ENCODE results near the gene ADAM23. TPM values are rescaled to one million over a fixed set of nuclear protein-coding genes. Genes with fewer than 3 reads are reported as not detected.

ADAM23 gene
- total RNA-seq, 4 donors from 2014 or later, result 2.7 to 12.5 (median 4.9) TPM

- H3K27me3 ChIP-seq, result no peaks in the 10 kb centered on the region
- WGBS, 2 donors, result 82 to 91% methylated on average over 4 of the region's 4 CpGs
- no peak for DNase-seq (ENCODE audit: low spot score in 2 of 2)
- no peaks in the 10 kb centered on the region for H3K9me3 ChIP-seq
- no peak overlapping the region for H3K4me3 ChIP-seq
- H3K36me3 ChIP-seq, result no peaks in the 10 kb centered on the region
- H3K4me1 ChIP-seq, result no peaks in the 10 kb centered on the region
- no peak overlapping the region for H3K27ac ChIP-seq
- TF ChIP-seq EP300 (IDR thresholded peaks at IDR 0.05) (no peak), POLR2A (IDR thresholded peaks at IDR 0.05) (no peak)
- TF ChIP-seq, protein P1, sequence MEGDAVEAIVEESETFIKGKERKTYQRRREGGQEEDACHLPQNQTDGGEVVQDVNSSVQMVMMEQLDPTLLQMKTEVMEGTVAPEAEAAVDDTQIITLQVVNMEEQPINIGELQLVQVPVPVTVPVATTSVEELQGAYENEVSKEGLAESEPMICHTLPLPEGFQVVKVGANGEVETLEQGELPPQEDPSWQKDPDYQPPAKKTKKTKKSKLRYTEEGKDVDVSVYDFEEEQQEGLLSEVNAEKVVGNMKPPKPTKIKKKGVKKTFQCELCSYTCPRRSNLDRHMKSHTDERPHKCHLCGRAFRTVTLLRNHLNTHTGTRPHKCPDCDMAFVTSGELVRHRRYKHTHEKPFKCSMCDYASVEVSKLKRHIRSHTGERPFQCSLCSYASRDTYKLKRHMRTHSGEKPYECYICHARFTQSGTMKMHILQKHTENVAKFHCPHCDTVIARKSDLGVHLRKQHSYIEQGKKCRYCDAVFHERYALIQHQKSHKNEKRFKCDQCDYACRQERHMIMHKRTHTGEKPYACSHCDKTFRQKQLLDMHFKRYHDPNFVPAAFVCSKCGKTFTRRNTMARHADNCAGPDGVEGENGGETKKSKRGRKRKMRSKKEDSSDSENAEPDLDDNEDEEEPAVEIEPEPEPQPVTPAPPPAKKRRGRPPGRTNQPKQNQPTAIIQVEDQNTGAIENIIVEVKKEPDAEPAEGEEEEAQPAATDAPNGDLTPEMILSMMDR (IDR thresholded peaks at IDR 0.05), result no peak
These were observed 92.1 kb downstream of the ADAM23 start for GRCh38 chr2:206535260-206535986.

DNA sequence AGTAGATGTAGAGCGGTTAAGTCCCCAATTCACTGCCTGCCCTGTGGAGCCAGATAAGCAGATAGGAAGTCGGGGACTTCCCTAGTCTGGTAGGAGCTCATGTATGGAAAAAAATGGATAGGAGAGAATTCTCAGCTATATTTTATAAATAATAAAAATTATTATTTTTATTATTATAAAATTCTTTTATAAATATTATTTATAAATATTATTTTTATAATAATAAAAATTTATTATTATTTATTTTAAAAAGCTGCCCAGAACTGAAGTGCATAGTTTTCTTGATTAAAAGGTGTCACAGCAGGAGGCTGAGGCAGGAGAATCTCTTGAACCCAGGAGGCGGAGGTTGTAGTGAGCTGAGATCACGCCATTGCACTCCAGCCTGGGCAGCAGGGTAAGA lies 97.4 kb downstream of the ADAM23 start:
- TF ChIP-seq, protein P1 (IDR thresholded peaks at IDR 0.05), result no peak
- no peak for TF ChIP-seq POLR2A (IDR thresholded peaks at IDR 0.05)
- TF ChIP-seq EP300 (IDR thresholded peaks at IDR 0.05), result no peak
- Histone ChIP-seq H3K9me3 (no peaks in the 10 kb centered on the region), H3K4me1 (no peaks in the 10 kb centered on the region), H3K4me3 (no peak overlapping the region), H3K36me3 (peaks cover 0 to 6% (median 0%) of the 10 kb centered on the region in 3 donors), H3K27me3 (no peaks in the 10 kb centered on the region), H3K27ac (no peak overlapping the region)
- 96% methylated on average over 4 of the region's 4 CpGs for WGBS, 2 donors
- no peak for DNase-seq (ENCODE audit: low spot score in 2 of 2)

- H3K27ac ChIP-seq, result no peak overlapping the region
- H3K36me3 ChIP-seq, result peaks cover 0 to 6% (median 0%) of the 10 kb centered on the region in 3 donors
- TF ChIP-seq POLR2A (IDR thresholded peaks at IDR 0.05), result no peak
- TF ChIP-seq, protein P1 (IDR thresholded peaks at IDR 0.05), result no peak
- no peak for TF ChIP-seq EP300 (IDR thresholded peaks at IDR 0.05)
- no peaks in the 10 kb centered on the region for H3K9me3 ChIP-seq
- H3K4me1 ChIP-seq, result no peaks in the 10 kb centered on the region
- WGBS, 2 donors, result 89 to 90% methylated on average over 2 of the region's 2 CpGs
- no peak for DNase-seq (ENCODE audit: low spot score in 2 of 2)
- H3K27me3 ChIP-seq, result no peaks in the 10 kb centered on the region
- no peak overlapping the region for H3K4me3 ChIP-seq
These were observed 99.7 kb downstream of the ADAM23 start for GRCh38 chr2:206543073-206543472.

GRCh38 chr2:206548383-206548782 lies 105.1 kb downstream of the ADAM23 start:
- H3K27ac ChIP-seq, result no peak overlapping the region
- DNase-seq (ENCODE audit: low spot score in 2 of 2), result no peak
- peaks cover 0 to 5% (median 0%) of the 10 kb centered on the region in 3 donors for H3K36me3 ChIP-seq
- H3K4me1 ChIP-seq, result no peaks in the 10 kb centered on the region
- no peak overlapping the region for H3K4me3 ChIP-seq
- TF ChIP-seq EP300 (IDR thresholded peaks at IDR 0.05) (no peak), POLR2A (IDR thresholded peaks at IDR 0.05) (no peak)
- TF ChIP-seq, protein P1 (IDR thresholded peaks at IDR 0.05), result no peak
- no peaks in the 10 kb centered on the region for H3K27me3 ChIP-seq
- WGBS, 2 donors, result 59 to 61% methylated on average over 5 of the region's 5 CpGs
- no peaks in the 10 kb centered on the region for H3K9me3 ChIP-seq

DNA sequence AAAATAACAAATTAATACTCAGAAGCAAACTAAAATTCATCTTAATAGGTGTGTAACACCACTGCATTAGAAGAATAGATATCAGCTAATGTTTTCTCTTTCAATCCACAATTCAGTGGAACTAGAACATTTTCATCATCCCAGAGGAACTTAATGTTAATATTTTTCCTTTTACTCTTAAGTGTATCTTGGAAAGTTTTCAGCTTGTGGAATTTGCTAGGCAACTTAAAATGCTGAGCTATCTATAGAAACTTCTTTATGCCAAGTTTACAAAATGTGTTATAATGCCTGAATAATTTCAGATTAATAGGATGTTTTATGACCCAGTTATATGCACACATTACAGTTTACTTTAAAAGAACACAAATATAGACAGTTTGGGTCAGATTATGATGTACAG lies 112.4 kb downstream of the ADAM23 start:
- H3K27ac ChIP-seq, result no peak overlapping the region
- no peak overlapping the region for H3K4me3 ChIP-seq
- TF ChIP-seq, protein P1 (IDR thresholded peaks at IDR 0.05), result no peak
- TF ChIP-seq POLR2A (IDR thresholded peaks at IDR 0.05) (no peak), EP300 (IDR thresholded peaks at IDR 0.05) (no peak)
- H3K27me3 ChIP-seq, result no peaks in the 10 kb centered on the region
- H3K36me3 ChIP-seq, result no peaks in the 10 kb centered on the region
- H3K4me1 ChIP-seq, result no peaks in the 10 kb centered on the region
- no peaks in the 10 kb centered on the region for H3K9me3 ChIP-seq
- DNase-seq (ENCODE audit: low spot score in 2 of 2), result no peak

All from tibial nerve (tissue), 4 donors.